ENCODE results near the gene IPO13. TPM values are rescaled to one million over a fixed set of nuclear protein-coding genes. Genes with fewer than 3 reads are reported as not detected.
A peak's percentile ranks its signal among the peaks of the same experiment; 100 is the strongest.

The IPO13 gene
- total RNA-seq, 2 experiments from 2014 or later: 22.0 to 27.2 TPM

DNA sequence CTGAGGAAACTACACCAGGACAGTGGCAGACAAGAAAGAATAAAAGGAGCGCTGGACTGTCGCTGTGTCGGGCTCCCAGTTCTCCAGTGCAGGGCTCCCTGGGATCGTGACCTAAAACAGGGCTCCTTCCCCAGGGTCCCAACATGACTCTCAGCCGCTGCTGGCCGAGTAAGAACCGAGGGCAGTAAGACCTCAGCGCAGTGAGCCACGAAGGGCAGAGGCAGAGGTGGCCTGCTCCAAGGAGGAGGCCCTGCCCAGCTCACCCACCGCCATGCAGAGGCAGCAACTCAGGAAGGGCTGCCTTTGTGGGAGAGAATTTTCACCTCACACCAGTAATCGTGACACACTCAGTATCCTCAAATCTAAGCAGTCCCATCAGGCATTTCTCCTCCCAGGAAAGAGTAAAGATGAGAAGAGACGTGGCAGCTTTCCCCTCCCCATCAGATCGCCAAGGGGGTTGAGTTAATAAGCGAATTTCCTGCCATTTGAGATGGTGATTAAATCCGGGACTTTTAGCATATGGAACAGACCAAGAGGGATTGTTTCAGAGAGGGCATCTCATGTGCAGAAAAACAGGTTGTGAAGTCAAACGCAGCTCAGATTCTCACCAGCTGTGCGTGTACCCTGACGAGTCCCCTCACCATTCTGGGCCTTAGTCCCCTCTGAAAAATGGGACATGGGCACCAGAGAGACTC is 32.9 kb upstream of the IPO13 start:
- no peak overlapping the region for H3K27ac Mint-ChIP-seq

DNA sequence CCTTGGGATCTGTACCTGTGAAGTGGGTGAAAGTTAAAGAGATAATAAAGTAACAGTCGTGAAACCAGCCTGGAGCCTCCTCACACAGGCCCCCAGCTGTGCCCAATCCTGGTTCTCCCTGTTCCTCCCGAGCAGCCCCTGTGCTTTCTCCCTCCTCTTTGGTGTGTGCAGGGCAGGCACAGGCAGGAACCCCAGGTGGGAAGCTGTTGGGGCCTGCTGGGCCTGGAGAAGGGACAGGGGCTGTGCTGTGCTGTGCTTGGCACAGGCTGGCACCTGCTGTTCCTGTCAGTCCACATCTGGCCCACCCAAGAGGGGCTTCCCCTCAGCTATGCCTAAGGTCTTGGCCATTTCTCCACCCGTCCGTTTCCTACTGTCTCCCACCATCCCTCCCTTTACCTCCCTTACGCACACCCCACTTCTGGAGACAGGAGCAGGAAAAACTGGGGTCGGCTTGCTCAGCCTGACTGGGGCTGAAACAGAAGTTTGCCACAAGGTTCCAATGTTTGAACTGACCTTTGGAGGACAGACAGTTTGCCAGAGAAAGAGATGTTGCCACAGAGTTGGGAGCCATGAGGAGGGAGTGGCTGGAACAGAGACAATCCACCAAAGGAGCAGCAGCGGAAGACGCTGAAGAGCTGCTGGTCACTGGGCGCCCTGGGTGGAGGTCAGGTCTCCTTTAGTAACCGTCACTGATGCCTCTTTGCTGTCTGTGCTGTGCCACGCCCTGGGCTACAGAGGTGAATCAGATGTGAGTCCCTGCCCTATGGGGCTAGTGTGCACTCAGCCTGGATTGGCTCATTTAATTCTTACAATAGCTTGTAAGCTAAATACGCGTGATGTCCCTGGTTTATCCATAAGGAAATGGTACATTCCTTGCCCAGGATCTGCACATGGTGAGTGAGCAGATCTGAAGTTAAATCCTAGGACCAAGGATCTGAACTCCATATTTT is 31.9 kb upstream of the IPO13 start:
- Mint-ChIP-seq H3K4me1 (peaks cover 7% of the 10 kb centered on the region), H3K36me3 (ENCODE audit: low read depth) (no peaks in the 10 kb centered on the region), H3K4me3 (no peak overlapping the region), H3K9me3 (no peaks in the 10 kb centered on the region), H3K27ac (no peak overlapping the region), H3K27me3 (no peaks in the 10 kb centered on the region)
- POLR2A ChIA-PET: interaction anchor here (0.6 kb wide), 1 partner anchor 134 kb away, joined by 3 read pairs; no protein-coding TSS in a partner anchor
- CTCF ChIA-PET: no interaction called here
- no peak for DNase-seq

More for the DNA sequence above, 32.9 kb upstream of the IPO13 start:
- Mint-ChIP-seq H3K4me1 (no peaks in the 10 kb centered on the region), H3K36me3 (ENCODE audit: low read depth) (no peaks in the 10 kb centered on the region), H3K27me3 (no peaks in the 10 kb centered on the region), H3K4me3 (no peak overlapping the region), H3K9me3 (no peaks in the 10 kb centered on the region)
- POLR2A ChIA-PET: no interaction called here
- no peak for DNase-seq
- CTCF ChIA-PET: interaction anchor here (0.6 to 1.0 kb wide), 3 partner anchors 13 to 246 kb away, joined by 3 to 4 read pairs (median 3); no protein-coding TSS in a partner anchor

DNA sequence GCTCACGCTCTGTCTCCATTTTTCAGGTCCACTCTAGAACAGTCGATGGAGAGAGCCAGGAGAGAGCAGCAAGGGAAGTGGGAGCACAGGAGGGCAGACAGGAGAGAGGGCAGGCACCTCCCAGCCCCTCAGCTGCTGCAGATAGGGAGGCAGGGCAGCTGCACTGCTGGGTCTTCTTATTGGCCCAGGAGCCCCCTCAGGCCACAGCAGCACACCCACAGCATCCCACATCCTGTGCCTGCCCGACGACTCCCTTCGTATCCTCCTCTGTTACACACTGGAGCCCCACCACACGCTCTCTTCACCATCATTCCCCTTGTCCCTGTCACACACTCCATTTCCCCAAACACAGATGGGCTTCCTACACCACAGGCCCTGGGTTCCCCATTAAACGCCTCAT is 26.8 kb upstream of the IPO13 start:
- Mint-ChIP-seq H3K4me1 (peaks cover 15% of the 10 kb centered on the region), H3K36me3 (ENCODE audit: low read depth) (no peaks in the 10 kb centered on the region), H3K27ac (no peak overlapping the region), H3K4me3 (no peak overlapping the region), H3K27me3 (no peaks in the 10 kb centered on the region), H3K9me3 (no peaks in the 10 kb centered on the region)
- ChIA-PET CTCF (interaction anchor here (0.6 to 1.9 kb wide), 2 partner anchors 9 to 15 kb away, joined by 3 to 8 read pairs; no protein-coding TSS in a partner anchor), POLR2A (no interaction called here)
- no peak for DNase-seq

DNA sequence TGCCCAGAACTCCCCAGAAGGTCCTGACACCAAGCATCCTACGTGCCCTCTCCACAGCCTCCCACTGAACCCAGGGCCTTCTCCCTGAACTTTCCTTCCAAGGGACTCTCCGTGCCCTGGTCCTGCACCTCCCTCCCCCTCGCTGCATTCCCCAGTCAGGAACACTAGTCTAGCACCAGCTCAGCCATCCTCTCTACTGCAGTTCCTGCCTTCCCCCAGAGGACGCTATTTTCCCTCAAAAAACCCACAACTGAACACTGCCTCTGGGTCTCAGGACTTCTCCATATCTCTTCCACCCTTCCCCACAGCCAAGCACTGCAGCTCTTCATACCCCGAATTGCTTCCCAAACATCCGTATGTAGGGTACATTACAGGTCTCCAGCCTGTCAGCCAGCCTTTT is 25.7 kb upstream of the IPO13 start:
- H3K4me3 Mint-ChIP-seq: no peak overlapping the region
- H3K4me1 Mint-ChIP-seq: peaks cover 15% of the 10 kb centered on the region
- no peaks in the 10 kb centered on the region for H3K27me3 Mint-ChIP-seq
- no peak for DNase-seq
- H3K36me3 Mint-ChIP-seq (ENCODE audit: low read depth): no peaks in the 10 kb centered on the region
- no peaks in the 10 kb centered on the region for H3K9me3 Mint-ChIP-seq
- CTCF ChIA-PET: interaction anchor here (1.3 kb wide), 1 partner anchor 13 kb away, joined by 9 read pairs; the partner anchor contains the start of gene ARTN
- POLR2A ChIA-PET: no interaction called here
- H3K27ac Mint-ChIP-seq: no peak overlapping the region

DNA sequence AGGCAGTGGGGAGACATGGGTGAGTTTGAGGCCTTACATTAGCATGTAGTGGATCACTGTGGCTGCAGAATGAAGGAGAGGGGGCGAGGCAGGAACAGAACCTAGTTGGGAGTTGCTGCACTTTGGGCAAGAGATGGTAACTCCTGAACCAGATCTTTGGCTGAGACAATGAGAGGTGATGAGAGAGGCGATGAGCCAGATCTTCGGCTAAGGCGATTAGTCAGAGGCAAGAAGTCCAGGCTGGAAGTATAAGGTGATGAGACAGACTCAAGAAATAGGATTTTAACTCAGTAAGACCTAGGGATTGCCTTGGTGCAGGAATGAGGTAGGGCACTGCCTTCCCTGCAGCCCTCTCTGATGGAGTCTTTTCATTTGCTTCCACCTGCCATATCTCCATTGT is 22.2 kb upstream of the IPO13 start:
- POLR2A ChIA-PET: interaction anchor here (0.5 kb wide), 1 partner anchor 223 kb away, joined by 3 read pairs; no protein-coding TSS in a partner anchor
- no peak for DNase-seq
- Mint-ChIP-seq H3K4me1 (peaks cover 11% of the 10 kb centered on the region), H3K27me3 (no peaks in the 10 kb centered on the region), H3K9me3 (no peaks in the 10 kb centered on the region), H3K27ac (no peak overlapping the region), H3K36me3 (ENCODE audit: low read depth) (no peaks in the 10 kb centered on the region), H3K4me3 (no peak overlapping the region)
- CTCF ChIA-PET: interaction anchor here (1.1 to 2.4 kb wide), 2 partner anchors 10 to 160 kb away, joined by 3 to 15 read pairs; no protein-coding TSS in a partner anchor

DNA sequence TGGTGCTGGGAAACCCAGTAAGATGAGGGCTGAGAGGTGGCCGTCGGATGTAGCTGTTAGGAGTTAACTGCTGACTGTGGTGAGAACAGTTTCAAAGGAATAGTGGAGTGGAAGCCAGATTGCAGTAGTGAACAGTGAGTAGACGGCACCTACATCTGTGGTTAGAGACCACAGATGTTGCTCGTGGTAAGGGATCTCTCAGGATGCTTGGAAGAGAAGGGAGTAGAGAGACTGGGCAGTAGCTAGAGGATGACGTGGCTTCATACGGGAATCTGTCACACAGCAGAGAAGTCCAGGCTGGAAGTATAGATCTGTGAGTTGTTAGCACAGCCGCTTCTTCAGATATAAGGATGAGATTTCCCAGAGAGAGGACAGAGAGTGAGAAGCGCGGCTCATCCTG is 20.9 kb upstream of the IPO13 start:
- CTCF ChIA-PET: interaction anchor here (2.4 kb wide), 1 partner anchor 9 kb away, joined by 15 read pairs; no protein-coding TSS in a partner anchor

DNA sequence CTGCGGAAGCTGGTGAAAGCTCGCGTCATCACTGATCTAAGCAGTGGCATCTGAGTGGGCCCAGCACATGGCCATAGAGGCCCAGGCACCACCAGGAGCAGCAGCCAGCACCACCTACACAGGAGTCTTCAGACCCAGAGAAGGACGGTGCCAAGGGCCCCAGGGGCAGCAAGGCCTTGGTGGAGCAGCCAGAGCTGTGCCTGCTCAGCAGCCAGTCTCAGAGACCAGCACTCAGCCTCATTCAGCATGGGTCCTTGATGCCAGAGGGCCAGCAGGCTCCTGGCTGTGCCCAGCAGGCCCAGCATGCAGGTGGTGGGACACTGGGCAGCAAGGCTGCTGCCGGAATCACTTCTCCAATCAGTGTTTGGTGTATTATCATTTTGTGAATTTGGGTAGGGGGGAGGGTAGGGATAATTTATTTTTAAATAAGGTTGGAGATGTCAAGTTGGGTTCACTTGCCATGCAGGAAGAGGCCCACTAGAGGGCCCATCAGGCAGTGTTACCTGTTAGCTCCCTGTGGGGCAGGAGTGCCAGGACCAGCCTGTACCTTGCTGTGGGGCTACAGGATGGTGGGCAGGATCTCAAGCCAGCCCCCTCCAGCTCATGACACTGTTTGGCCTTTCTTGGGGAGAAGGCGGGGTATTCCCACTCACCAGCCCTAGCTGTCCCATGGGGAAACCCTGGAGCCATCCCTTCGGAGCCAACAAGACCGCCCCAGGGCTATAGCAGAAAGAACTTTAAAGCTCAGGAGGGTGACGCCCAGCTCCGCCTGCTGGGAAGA is 16.4 kb upstream of the IPO13 start:
- H3K36me3 Mint-ChIP-seq (ENCODE audit: low read depth): no peaks in the 10 kb centered on the region
- H3K9me3 Mint-ChIP-seq: no peaks in the 10 kb centered on the region
- H3K27ac Mint-ChIP-seq: no peak overlapping the region
- DNase-seq: peak; percentile 31
- ChIA-PET POLR2A (no interaction called here), CTCF (interaction anchor here (0.8 to 1.4 kb wide), 5 partner anchors 10 to 167 kb away, joined by 3 to 5 read pairs (median 3); no protein-coding TSS in a partner anchor)
- peaks cover 14% of the 10 kb centered on the region for H3K4me1 Mint-ChIP-seq
- H3K27me3 Mint-ChIP-seq: peaks cover 16% of the 10 kb centered on the region
- no peak overlapping the region for H3K4me3 Mint-ChIP-seq

More for the DNA sequence above, 20.9 kb upstream of the IPO13 start:
- Mint-ChIP-seq H3K4me1 (peaks cover 2% of the 10 kb centered on the region), H3K27me3 (no peaks in the 10 kb centered on the region), H3K36me3 (ENCODE audit: low read depth) (no peaks in the 10 kb centered on the region), H3K4me3 (no peak overlapping the region), H3K9me3 (no peaks in the 10 kb centered on the region), H3K27ac (no peak overlapping the region)
- POLR2A ChIA-PET: no interaction called here
- no peak for DNase-seq

DNA sequence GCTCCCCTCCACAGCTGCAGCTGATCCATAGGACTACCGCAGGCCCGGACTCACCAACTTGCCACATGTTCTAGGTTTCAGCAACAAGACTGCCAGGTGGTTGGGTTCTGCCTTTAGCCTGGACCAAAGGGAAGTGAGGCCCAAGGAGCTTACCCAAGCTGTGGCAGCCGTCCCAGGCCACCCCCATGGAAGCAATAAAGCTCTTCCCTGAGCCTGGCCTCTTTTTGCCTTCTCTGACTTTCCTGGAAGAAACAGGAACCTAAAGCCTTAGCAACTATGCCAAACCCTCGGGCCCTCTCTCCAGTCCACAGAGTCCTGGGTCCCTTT is 15.8 kb upstream of the IPO13 start:
- ChIA-PET POLR2A (no interaction called here), CTCF (interaction anchor here (0.8 to 1.4 kb wide), 5 partner anchors 9 to 167 kb away, joined by 3 to 5 read pairs (median 3); no protein-coding TSS in a partner anchor)
- no peak for DNase-seq
- Mint-ChIP-seq H3K4me1 (peaks cover 14% of the 10 kb centered on the region), H3K27me3 (peaks cover 19% of the 10 kb centered on the region), H3K9me3 (no peaks in the 10 kb centered on the region), H3K4me3 (no peak overlapping the region), H3K36me3 (ENCODE audit: low read depth) (no peaks in the 10 kb centered on the region), H3K27ac (no peak overlapping the region)

DNA sequence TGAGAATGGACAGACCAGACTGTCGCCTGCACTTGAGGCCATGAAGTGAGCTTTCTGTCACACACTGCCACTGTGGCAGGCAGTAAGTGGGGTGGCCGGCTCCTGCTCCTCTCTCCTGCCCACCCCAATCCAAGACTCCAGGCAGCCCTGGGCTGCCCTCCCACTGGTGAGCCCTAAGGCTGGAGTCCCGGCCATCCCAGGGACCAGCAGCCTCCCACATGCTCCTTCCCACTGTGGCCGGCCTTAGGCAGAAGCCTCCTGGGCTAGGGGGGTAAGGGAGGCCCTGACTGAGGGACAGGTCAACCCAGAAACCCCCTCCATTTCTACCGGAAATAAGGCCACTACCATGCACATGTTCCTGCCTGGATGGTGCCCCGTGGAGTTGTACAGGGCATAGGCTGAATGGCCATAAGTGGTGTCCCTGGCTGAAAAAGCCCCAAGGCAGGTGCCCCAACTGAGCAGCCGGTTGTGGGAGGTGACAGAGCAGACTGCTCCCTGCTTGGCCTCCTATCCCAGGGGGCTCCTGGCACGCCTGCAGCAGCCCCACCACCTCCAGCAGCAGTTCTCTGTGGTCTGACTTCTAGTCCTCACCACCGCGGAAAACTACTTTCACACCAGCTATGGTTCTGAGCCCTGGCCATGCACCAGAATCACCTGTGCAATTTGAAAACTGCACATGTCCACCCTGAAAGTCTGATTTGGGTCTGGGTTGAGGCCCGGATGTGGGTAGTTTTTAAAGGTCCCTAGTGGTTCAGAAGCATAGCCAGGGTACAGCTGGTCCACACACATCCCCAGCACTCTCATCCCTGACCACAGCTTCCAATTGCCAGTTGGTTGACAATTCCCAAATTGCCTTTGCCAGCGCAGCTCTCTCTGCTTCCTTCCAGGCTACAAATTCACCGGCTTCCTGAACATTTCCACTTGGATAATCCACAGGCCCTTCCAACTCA is 14.8 kb upstream of the IPO13 start:
- Mint-ChIP-seq H3K4me3 (no peak overlapping the region), H3K36me3 (ENCODE audit: low read depth) (no peaks in the 10 kb centered on the region), H3K9me3 (no peaks in the 10 kb centered on the region), H3K4me1 (peaks cover 17% of the 10 kb centered on the region), H3K27me3 (peaks cover 21% of the 10 kb centered on the region), H3K27ac (no peak overlapping the region)
- DNase-seq: no peak
- POLR2A ChIA-PET: no interaction called here
- CTCF ChIA-PET: interaction anchor here (1.1 to 6.7 kb wide), 4 partner anchors 15 to 402 kb away, joined by 3 to 93 read pairs (median 44); partner anchors contain the start of gene IPO13

DNA sequence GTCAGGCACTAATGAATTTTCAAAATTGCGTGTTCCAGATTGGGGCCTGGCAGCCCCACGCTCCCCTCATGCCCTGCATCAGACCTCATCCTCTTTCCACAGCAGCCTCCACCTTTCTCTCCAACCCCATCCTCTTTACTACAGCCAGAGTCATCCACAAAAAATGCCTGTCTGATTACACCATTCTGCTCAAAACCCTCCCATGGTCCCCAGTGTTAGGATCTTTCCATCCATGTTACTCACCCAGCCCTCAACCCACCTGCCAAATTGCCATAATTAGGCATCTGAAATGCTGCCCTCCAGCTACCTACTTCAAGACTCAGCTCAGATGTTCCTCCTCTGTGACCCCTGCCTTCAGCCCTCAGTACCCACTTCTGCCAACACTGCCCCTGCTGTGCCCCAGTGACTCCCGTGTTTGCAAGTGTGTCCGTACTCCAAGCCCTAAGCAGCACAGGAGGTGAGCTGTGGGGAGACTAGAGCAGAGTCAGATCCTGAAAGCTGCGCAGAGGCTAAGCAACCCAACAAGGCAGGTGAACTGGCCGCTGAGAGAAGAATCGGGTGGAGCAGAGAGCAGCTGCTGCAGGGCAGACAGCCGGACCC is 13.9 kb upstream of the IPO13 start:
- POLR2A ChIA-PET: interaction anchor here (0.6 kb wide), 2 partner anchors 403 to 519 kb away, joined by 3 read pairs; no protein-coding TSS in a partner anchor
- Mint-ChIP-seq H3K27ac (no peak overlapping the region), H3K27me3 (peaks cover 21% of the 10 kb centered on the region), H3K4me3 (no peak overlapping the region), H3K36me3 (ENCODE audit: low read depth) (no peaks in the 10 kb centered on the region), H3K9me3 (no peaks in the 10 kb centered on the region), H3K4me1 (peaks cover 17% of the 10 kb centered on the region)
- CTCF ChIA-PET: interaction anchor here (1.1 to 6.7 kb wide), 6 partner anchors 9 to 403 kb away, joined by 3 to 93 read pairs (median 7); partner anchors contain the start of gene IPO13
- DNase-seq: no peak

Measured in activated CD4-positive, alpha-beta T cell treated with anti-CD3 and anti-CD28 coated beads, Interleukin-2, amount 10 ng/mL, durations not matched to agents 7 days and 5 days (primary cell).